Thyroid gland (tissue), 4 donors: ENCODE results near the gene PARP16.
"Not testable (repeated sequence)": the region's sequence is repeated elsewhere in the genome, so short reads cannot be mapped to it uniquely, and the experiment has no call there.

Experiments used
- CTCF ChIP-seq, 6 experiments: fragments of 200-600 bp in 3 of 6; fragments of 450-650 bp in 3 of 6; sonication (generic) in 3 of 6; IDR thresholded peaks; one replicate each; pipeline ENCODE4 v1.5.1; 2016 to 2019; ENCODE audit warnings: antibody characterized with exemption in 6 of 6, mild to moderate bottlenecking in 2 of 6, inconsistent platforms in 1 of 6, moderate library complexity in 1 of 6
- POLR2A ChIP-seq, 2 donors: fragments of 450-650 bp; IDR thresholded peaks; one replicate each; pipeline ENCODE4 v1.6.1; 2017; ENCODE audit warnings: antibody characterized with exemption in 2 of 2, mild to moderate bottlenecking in 2 of 2, moderate library complexity in 1 of 2

GRCh38 chr15:65226901-65227300 lies 59.8 kb downstream of the PARP16 start:
- TF ChIP-seq CTCF, POLR2A (IDR thresholded peaks at IDR 0.05): not testable (repeated sequence)
